ENCODE data around the gene CDHR3.
"Not testable (repeated sequence)": the region's sequence is repeated elsewhere in the genome, so short reads cannot be mapped to it uniquely, and the experiment has no call there.

The CDHR3 gene

DNA sequence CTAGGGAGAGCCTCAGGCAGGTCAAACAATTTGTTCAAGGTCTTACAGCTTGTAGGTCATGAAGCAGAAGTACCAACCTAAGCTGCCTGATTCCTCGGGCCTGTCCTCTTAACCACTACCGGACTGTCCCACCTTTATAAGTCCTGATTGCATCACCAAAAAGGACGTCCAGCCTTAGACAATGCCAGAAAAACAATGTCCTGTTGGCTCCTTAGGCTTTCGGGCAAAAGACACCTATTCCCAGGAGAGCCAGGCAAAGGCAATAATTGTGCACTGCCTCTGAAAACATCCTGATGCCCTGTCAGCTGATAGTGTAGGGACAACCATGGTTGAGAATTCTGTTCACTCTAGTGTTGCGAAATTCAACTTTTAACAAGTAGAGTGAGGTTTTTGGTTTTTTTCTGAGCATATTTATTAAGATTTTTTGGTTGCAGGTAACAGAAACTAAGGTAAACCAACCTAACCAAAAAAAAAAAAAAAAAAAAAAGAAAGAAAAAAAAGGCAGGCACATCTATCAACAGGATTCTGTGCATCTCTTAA is 40.5 kb downstream of the CDHR3 start:
- no peak for DNase-seq

DNA sequence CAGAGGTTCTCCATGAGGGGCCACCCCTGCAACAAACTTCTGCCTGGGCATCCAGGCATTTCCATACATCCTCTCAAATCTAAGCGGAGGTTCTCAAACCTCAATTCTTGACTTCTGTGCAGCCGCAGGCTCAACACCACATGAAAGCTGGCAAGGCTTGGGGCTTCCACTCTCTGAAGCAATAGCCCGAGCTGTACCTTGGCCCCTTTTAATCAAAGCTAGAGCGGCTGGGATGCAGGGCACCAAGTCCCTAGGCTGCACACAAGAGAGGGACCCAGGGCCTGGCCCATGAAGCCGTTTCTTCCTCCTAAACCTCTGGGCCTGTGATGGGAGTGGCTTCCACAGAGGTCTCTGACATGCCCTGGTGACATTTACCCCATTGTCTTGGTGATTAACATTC is 43.8 kb downstream of the CDHR3 start:
- DNase-seq: no peak

DNA sequence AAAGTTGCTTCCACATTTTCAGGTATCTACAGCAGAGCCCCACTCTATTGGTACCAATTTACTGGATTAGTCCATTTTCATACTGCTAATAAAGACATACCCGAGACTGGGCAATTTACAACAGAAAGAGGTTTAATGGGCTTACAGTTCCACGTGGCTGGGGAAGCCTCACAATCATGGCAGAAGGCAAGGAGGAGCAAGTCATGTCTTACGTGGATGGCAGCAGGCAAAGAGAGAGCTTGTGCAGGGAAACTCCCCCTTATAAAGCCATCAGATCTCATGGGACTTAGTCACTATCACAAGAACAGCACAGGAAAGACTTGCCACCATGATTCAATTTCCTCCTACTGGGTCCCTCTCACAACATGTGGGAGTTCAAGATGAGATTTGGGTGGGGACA is 44.7 kb downstream of the CDHR3 start:
- DNase-seq: not testable (repeated sequence)

DNA sequence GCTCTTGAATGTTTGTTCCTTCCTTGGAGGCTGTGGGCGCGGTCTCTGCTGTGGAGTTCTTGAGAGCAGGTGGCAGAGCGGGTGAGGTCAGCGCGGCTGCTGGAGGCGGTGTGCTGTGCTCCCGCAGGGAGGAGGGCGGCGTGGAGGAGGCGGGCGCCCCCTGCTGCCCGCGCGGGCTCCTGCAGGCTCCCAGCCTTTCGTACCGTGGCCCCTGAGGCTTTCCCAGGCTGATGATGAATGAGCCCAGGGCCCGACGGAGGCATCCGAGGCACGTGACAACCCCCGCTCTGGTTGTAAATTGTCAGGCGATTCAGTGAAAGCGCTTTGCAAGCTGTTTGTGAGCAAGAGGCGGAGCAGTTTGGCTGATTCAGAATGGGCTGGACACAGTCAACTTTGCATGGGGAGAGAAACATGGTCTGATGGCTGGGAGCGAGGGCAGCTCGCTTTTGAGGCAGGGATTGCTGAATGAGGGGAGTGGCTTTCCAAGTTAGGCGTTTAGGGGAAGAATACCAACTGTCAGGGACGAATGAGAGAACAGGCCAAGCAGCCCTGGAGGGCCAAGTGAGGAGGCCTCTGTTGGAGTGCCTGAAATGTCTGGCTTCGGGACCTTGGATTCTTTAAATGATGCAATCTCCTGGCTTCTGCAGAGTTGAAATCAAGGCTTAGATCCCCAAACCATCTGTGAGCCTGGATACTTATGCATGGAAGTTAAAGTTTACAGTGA is 46.6 kb downstream of the CDHR3 start:
- DNase-seq: peak; percentile 87

DNA sequence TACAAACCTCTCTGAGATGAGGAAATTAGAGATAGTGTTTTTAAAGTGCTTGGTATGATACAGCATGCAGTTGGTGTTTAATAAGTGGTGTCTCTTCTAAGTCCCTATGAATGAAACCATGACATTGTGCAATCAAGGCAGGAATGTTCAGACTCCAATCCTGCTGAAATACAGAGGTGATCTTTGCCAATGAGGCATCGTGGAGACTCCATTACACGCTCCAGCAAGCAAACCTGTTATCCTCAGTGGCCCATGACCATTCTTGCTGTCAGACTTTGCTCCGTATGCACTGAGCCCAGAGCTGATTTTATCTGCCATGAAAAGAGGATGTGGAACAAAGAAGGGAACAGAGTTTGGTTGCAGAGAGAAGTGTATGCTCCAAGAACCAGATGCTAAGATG is 47.3 kb downstream of the CDHR3 start:
- no peak for DNase-seq

DNA sequence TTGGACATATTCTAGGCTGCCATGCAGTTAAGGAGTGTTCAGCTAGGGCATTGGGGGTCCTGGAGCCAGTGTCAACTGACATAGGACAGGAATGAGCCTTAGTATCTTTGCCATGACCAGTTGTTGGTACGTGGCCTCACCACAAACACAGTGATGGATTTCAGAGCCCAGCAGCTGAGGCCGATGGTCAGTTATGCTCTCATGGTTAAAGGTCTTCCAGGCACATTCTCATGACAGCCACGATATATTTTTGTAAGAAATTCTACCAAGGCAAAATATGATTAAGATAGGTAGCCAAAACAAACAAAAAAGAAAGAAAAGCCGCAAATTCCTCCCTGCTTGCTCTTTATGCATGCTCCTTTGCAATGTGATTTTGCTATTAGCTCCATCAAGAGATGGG is 47.8 kb downstream of the CDHR3 start:
- DNase-seq: no peak

DNA sequence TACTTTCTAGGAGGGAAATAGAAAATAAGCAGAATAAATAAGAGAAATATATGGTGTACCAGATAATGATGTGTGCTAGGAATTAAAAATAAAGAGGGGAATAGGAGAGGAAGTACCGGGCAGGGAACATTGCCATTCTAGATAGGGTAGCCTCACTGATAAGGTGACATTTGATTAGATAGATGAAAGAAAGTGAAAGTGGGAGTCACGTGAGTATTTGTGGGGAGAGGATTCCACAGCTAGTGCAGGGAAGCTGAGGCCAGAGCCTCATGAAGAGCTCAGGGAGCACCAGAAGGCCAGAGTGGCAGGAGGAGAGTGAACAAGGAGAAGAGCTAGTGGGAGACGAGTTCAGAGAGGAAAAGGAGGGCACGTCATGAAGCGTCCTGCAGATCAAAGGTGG is 49.1 kb downstream of the CDHR3 start:
- DNase-seq: no peak

DNA sequence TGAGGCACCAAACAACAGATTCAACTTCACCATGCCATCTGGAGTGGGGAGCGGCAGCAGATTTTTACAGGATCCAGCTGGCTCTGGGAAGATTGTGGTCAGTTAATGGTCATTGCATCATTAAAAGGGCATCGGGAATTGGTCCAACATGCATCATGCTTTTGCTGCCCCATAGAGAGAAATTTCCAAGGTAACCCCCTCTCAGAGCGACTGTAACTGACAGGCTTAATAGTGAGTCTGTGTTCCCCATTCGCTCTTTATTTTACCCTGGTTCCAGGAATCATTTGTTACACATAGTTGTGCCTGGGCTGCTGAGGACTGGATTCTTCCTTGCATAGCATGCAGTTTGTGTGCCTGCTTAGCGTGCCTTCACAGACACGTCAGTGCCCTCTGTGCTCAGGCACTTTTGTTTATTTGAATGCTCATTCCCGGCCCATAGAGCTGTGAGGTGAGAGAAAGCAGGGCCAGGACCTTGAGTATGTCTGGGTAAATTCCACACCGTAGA is 49.9 kb downstream of the CDHR3 start:
- no peak for DNase-seq

DNA sequence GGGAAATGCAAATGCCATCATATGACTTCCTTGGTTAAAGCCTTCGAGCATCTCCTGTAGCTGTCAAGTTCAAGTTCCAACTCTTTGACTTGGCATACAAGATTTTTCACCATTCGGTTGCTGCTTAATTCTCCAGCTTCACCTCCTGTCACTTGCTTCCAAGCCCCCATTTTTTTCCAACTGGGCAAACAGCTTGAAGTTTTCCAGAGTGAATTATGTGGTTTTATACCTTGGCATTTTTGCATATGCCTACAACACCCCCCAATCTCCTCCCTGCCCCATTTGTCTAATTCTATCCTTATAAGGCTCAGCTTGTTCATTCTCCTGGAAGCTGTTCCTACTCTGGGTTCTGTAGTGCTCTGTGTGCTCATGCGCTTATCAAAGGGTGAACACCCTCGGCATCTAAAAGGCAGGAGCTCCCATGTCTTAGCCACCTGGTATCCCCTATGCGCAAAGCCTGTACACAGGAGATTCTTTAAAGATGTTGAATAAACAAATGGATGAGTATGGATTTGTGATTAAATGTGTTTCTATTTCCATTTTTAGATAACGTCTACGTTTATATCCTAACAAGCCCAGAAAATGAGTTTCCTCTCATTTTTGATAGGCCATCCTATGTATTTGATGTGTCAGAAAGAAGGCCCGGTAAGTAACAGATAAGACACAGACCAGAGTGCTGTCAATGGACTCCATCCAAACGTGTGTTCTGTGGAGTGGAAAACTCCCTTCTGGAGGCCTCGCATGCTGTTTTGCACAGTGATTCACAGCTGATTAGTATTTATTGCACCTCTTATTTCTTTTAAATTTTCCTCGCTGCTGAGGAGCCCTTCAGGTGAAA is 52.5 kb downstream of the CDHR3 start:
- no peak for DNase-seq

DNA sequence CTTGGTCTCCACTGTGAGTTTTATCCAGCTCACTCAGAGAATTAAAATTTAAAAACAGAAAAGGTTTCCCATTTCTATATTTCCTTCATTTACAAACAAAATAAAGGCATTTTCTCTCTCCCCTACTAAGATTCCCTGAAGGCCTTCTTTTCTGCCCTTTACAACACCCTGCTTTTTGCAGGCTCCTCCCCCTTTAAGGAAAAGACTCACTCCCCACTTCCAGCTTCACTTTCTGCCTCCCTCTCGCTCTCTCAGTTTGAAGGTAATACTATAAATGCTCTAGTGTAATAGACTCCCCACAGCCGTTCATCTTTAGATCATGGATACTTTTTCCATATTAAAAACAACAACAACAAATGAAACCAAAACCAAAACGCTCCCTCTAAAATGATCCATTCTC is 53.3 kb downstream of the CDHR3 start:
- no peak for DNase-seq

DNA sequence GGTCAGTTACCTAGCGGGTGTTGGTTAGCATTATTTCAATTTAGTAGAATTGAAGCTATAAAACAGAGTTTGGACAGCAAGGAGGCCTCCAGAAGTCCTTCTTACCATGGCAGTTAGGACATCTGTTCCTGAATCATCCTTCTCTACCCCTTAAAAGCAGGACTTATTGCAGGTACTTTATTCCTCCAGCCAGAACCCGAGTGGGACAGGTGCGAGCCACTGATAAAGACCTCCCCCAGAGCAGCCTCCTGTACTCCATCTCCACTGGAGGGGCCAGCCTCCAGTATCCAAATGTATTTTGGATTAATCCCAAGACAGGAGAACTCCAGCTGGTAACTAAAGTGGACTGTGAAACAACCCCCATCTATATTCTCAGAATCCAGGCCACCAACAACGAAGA is 54.6 kb downstream of the CDHR3 start:
- no peak for DNase-seq

DNA sequence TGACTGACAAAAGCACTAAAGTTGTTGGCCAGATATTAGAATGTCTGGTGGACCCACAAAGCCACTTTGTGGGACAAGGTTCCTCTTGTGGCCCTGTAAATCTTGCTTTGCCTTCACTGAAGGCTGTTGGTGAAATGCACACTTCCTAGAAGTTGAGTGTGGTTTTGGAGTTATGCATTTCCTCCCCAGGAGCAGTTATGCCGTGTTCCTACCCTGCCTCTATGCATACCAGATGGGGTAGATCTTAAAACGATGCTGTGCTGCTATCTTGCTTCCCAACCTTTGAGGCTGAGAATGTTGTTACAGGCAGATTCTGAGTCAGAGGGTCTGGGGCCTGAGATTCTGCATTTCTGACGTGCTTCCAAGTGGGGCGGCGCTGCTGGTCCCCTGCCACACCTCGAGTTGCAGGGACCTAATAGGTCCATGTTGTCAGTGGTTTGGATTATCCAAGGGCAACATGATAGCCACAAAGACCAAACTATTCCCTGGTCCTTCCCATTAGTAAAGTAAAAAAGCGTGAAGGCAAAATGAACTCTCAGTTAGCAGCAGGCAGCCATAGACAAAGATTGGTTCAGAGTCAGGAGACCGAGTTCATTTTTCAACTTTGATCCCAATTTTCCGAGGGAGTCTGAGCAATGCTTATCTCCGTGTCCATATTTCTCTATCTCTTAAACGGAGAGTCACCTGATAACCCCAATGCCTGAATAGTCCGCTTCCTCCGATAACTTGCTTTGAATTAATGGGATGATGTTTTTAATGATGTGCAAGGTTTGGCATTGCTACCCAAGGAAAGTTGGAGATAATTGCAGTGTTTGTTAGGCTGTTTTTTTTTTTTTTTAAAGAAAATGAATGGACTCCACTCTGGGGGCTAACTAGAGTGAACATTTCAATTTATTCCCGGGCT is 55.8 kb downstream of the CDHR3 start:
- DNase-seq: no peak

DNA sequence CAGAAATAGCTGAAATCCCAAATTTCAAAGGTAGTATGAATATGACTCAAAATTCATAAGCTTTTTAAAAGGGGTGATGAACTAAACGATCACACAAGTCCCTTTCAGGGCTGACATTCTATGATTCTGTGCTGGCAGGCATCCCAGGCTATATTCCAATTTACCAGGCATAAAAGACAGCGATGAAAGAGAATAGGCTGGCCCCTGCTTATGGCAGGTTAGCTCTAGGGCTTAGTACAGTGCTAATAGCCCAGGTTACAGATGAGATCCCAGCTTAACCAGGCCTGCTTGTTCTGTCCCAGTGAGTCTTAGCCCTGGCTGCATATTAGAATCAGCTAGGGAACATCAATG is 56.4 kb downstream of the CDHR3 start:
- no peak for DNase-seq

DNA sequence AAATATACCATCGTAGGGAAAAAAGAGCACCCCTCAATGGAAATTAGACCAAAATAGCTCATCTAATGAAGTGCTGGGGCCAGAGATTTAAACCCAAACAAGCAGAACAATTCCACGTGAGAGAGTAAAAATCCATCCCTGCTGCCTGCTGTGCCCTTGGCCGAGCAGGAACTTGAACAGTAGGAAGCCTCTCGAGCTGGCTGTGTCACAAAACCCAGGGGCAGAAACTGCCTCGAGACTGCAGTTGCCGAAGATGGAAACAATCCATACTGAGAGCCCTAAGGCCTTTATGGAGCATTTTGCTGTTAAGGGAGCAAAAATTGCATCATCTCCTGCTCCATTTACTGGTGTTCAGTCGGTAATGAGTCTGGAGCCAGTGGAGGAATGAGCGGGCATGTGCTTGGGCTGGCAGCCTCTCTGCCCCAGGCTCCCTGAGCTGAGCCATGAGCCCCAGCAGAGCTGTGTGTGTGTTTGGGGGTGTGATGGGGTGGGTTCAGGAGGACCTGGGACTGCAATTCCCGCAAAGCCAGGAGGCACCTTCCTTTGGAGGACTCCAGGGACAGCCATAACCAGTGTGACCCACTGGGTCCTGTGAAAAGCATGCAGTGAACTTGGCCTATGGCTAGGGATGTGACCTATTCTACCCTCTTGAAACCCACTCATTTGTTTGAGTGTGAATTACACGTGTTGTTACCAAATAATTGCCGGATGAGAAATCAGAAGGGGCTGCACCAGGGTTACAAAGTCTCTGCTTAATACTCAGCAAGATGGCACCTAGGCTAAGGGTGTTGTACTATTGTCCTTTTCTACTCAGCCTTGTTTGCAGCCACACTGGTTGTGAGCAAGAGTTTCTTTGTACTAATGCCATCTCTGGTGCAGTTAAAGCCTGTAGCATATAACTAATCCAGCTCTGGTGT is 58.3 kb downstream of the CDHR3 start:
- DNase-seq: peak; percentile 5

DNA sequence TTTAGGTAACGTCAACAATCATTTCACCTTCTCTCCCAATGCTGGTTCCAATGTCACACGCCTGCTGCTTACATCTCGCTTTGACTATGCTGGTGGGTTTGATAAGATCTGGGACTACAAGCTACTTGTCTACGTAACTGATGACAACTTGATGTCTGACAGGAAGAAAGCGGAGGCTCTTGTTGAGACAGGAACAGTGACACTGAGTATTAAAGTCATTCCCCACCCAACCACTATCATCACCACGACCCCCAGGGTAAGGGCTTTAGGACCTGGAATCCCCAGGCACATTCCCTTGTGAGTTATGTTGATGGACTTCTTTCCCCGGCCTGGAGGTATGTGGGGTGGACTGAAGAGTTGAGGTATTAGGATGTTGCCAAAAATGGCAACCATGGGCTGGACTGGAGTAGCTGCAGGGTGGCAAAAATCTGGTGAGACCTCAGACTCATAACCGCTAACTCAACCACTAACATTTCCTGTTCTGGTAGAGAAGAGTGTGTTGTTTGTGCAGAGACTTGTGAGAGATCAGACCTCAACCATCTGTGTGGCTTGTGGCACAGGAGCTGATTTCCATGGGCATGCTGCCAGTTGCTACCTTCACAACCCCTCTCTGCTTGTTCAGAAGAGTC is 59.2 kb downstream of the CDHR3 start:
- DNase-seq: peak; percentile 92

DNA sequence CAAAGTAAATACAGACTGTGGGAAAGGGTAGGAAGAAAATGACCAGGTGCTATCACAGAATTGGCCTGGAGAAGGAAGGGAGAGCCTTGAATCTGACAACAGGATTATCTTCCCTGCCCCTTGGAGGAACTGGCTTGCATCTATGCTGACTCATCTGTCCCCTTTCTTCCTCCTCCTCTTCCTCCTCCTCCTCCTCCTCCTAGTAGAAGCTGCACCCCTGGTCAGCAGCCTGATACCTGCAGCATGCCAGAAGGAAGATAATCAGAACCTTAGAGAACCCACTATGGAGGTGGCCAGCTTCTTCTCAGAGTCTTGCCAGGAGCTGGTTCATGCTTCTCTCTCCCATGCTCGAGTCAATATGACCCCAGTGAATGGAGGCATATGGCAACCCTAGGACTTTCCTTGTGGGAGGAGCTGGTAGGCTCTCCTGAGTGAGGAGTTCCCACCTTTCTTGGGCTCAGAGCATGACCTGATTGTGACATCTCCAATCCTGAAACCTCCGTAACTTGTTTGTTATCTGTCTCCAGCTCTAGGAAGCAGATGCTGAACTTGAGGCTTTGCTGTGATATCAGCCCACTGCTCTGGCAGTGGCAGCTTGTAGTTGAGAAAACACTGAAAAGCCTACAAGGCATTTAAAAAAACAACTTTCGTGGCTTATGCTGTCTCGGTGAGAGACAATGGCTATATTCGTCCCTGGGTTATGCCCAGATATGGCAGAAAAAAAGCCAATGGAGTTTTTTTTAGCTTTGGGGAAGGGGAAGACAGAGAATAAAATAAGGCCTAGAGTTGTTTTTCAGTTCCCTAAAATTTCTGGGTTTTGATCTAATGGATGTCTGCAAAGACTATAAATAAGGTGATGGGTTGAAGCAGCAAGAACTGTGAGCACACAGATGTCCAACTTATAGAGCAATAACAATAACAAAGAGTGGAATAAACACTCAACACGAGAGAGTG is 60.6 kb downstream of the CDHR3 start:
- peak; percentile 11 for DNase-seq

DNA sequence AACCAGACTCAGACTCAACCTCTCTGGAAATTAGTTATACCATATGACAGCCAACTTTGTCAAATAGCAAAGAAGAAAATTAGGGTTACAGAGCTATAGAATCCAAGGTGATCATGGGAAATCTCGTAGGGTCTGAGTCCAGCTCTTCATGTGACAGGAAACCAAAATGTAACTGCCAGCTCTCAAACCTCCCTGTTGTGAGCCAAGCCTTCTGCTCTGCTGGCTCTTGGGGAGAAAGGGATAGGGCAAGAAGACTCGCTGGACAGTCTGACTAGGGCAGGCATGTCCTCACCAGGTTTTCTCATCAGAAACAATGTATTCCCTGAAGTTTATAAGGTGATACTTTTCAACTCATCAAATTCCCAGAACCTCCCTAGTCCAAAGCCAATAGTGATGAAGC is 63.0 kb downstream of the CDHR3 start:
- no peak for DNase-seq

DNA sequence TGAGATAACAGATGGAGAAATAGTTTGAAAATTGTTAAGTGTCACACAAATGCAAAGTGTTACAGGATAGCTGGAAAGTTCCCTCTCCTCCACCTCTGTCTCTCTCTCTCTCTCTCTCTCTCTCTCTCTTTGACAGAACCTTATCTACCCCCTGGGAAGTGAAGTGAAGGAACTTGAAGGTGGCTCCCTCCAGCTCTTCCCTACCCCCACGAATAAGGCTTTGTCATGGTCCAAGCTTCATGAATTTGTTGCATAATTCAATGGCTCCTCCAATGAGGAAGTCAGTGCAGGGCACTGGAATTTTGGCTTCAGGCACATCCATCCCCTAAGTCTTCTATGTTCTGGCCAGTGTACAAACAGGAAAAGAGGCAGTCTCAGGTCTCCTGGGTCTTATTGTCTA is 66.4 kb downstream of the CDHR3 start:
- DNase-seq: no peak

DNA sequence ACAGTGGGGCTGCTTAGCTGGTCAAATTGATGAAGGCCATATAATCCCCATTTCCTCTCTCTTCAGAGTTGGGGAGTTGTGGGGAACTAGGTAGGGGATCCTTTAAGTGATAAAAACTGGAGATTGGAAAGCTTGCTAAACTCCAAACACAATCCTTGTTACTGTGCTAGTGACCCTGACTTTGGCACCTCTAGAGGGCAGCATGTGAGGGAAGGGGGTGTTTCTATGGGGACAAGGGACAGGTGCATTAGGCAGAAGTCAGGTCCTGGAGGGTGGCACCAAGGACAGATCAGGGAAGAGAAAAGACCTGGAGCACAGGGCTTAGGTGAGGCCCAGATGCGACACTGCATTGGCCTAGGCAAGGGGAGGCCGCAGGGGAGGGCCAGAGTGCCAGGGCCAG is 66.9 kb downstream of the CDHR3 start:
- no peak for DNase-seq
